Measurements from ENCODE around the gene FOSB. TPM values are rescaled to one million over a fixed set of nuclear protein-coding genes. Genes with fewer than 3 reads are reported as not detected.

Gene FOSB
- polyA plus RNA-seq, 1 donor from 2014 or later = 2.1 TPM

GRCh38 chr19:45456500-45456815 lies 11.3 kb upstream of the FOSB start:
- H3K9me3 ChIP-seq (ENCODE audit: low read length) = no peaks in the 10 kb centered on the region
- H4K20me1 ChIP-seq (ENCODE audit: insufficient read depth) = no peaks in the 10 kb centered on the region
- H3K27me3 ChIP-seq (ENCODE audit: insufficient read depth, low read depth, low read length) = no peaks in the 10 kb centered on the region
- no peak overlapping the region for H3K4me3 ChIP-seq (ENCODE audit: low read length)
- no peak overlapping the region for H3K9ac ChIP-seq (ENCODE audit: low read length)
- TF ChIP-seq, protein P1, sequence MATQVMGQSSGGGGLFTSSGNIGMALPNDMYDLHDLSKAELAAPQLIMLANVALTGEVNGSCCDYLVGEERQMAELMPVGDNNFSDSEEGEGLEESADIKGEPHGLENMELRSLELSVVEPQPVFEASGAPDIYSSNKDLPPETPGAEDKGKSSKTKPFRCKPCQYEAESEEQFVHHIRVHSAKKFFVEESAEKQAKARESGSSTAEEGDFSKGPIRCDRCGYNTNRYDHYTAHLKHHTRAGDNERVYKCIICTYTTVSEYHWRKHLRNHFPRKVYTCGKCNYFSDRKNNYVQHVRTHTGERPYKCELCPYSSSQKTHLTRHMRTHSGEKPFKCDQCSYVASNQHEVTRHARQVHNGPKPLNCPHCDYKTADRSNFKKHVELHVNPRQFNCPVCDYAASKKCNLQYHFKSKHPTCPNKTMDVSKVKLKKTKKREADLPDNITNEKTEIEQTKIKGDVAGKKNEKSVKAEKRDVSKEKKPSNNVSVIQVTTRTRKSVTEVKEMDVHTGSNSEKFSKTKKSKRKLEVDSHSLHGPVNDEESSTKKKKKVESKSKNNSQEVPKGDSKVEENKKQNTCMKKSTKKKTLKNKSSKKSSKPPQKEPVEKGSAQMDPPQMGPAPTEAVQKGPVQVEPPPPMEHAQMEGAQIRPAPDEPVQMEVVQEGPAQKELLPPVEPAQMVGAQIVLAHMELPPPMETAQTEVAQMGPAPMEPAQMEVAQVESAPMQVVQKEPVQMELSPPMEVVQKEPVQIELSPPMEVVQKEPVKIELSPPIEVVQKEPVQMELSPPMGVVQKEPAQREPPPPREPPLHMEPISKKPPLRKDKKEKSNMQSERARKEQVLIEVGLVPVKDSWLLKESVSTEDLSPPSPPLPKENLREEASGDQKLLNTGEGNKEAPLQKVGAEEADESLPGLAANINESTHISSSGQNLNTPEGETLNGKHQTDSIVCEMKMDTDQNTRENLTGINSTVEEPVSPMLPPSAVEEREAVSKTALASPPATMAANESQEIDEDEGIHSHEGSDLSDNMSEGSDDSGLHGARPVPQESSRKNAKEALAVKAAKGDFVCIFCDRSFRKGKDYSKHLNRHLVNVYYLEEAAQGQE (IDR thresholded peaks at IDR 0.05; ENCODE audit: borderline replicate concordance) = no peak
- TF ChIP-seq MXI1 (conservative IDR thresholded peaks at IDR 0.05; ENCODE audit: poor library complexity, severe bottlenecking) (no peak), RAD21 (conservative IDR thresholded peaks at IDR 0.05) (no peak), POLR2AphosphoS5 (IDR thresholded peaks at IDR 0.05) (no peak), EZH2 (IDR thresholded peaks at IDR 0.05; ENCODE audit: borderline replicate concordance, insufficient read depth, low read length, poor library complexity, severe bottlenecking) (no peak), EP300 (conservative IDR thresholded peaks at IDR 0.05; ENCODE audit: poor library complexity, severe bottlenecking) (no peak), SMC3 (conservative IDR thresholded peaks at IDR 0.05; ENCODE audit: poor library complexity) (no peak), TAF1 (IDR thresholded peaks at IDR 0.05; ENCODE audit: low read depth) (no peak)
- TF ChIP-seq, protein P2, sequence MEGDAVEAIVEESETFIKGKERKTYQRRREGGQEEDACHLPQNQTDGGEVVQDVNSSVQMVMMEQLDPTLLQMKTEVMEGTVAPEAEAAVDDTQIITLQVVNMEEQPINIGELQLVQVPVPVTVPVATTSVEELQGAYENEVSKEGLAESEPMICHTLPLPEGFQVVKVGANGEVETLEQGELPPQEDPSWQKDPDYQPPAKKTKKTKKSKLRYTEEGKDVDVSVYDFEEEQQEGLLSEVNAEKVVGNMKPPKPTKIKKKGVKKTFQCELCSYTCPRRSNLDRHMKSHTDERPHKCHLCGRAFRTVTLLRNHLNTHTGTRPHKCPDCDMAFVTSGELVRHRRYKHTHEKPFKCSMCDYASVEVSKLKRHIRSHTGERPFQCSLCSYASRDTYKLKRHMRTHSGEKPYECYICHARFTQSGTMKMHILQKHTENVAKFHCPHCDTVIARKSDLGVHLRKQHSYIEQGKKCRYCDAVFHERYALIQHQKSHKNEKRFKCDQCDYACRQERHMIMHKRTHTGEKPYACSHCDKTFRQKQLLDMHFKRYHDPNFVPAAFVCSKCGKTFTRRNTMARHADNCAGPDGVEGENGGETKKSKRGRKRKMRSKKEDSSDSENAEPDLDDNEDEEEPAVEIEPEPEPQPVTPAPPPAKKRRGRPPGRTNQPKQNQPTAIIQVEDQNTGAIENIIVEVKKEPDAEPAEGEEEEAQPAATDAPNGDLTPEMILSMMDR (IDR thresholded peaks at IDR 0.05; ENCODE audit: poor library complexity, severe bottlenecking) = no peak
- no peak overlapping the region for H2AFZ ChIP-seq (ENCODE audit: low read depth, low read length)
- H3K4me2 ChIP-seq (ENCODE audit: low read length) = no peak overlapping the region
- no peak overlapping the region for H3K27ac ChIP-seq (ENCODE audit: low read length)
- H3K79me2 ChIP-seq (replicated peaks; ENCODE audit: insufficient read depth, low read length) = no peaks in the 10 kb centered on the region
- no peaks in the 10 kb centered on the region for H3K36me3 ChIP-seq (ENCODE audit: insufficient read depth, low read length)
- no peaks in the 10 kb centered on the region for H3F3A ChIP-seq (ENCODE audit: insufficient read depth, low read length, poor library complexity, severe bottlenecking)
- H3K9me2 ChIP-seq (ENCODE audit: insufficient read depth, low read length) = no peaks in the 10 kb centered on the region

- no peak overlapping the region for H3K27ac ChIP-seq (ENCODE audit: low read length)
- H3F3A ChIP-seq (ENCODE audit: insufficient read depth, low read length, poor library complexity, severe bottlenecking) = no peaks in the 10 kb centered on the region
- H3K36me3 ChIP-seq (ENCODE audit: insufficient read depth, low read length) = no peaks in the 10 kb centered on the region
- H3K79me2 ChIP-seq (replicated peaks; ENCODE audit: insufficient read depth, low read length) = no peaks in the 10 kb centered on the region
- H3K9me2 ChIP-seq (ENCODE audit: insufficient read depth, low read length) = no peaks in the 10 kb centered on the region
- no peak overlapping the region for H3K4me3 ChIP-seq (ENCODE audit: low read length)
- no peak overlapping the region for H2AFZ ChIP-seq (ENCODE audit: low read depth, low read length)
- H3K27me3 ChIP-seq (ENCODE audit: insufficient read depth, low read depth, low read length) = no peaks in the 10 kb centered on the region
- no peak overlapping the region for H3K4me2 ChIP-seq (ENCODE audit: low read length)
- no peaks in the 10 kb centered on the region for H4K20me1 ChIP-seq (ENCODE audit: insufficient read depth)
- no peaks in the 10 kb centered on the region for H3K9me3 ChIP-seq (ENCODE audit: low read length)
- TF ChIP-seq, protein P2 (IDR thresholded peaks at IDR 0.05; ENCODE audit: poor library complexity, severe bottlenecking) = no peak
- TF ChIP-seq RAD21 (conservative IDR thresholded peaks at IDR 0.05) = no peak
- no peak for TF ChIP-seq TAF1 (IDR thresholded peaks at IDR 0.05; ENCODE audit: low read depth)
- no peak for TF ChIP-seq MXI1 (conservative IDR thresholded peaks at IDR 0.05; ENCODE audit: poor library complexity, severe bottlenecking)
- TF ChIP-seq, protein P1 (IDR thresholded peaks at IDR 0.05; ENCODE audit: borderline replicate concordance) = no peak
- TF ChIP-seq POLR2AphosphoS5 (IDR thresholded peaks at IDR 0.05) = no peak
- TF ChIP-seq SMC3 (conservative IDR thresholded peaks at IDR 0.05; ENCODE audit: poor library complexity) = no peak
- no peak for TF ChIP-seq EZH2 (IDR thresholded peaks at IDR 0.05; ENCODE audit: borderline replicate concordance, insufficient read depth, low read length, poor library complexity, severe bottlenecking)
- H3K9ac ChIP-seq (ENCODE audit: low read length) = no peak overlapping the region
Measured at GRCh38 chr19:45457776-45458175, 10.0 kb upstream of the FOSB start.
